Measurements from ENCODE around the gene CHD5. TPM values are rescaled to one million over a fixed set of nuclear protein-coding genes. Genes with fewer than 3 reads are reported as not detected.

CHD5 gene
- total RNA-seq, 1 donor from 2014 or later, result 0.42 TPM

DNA sequence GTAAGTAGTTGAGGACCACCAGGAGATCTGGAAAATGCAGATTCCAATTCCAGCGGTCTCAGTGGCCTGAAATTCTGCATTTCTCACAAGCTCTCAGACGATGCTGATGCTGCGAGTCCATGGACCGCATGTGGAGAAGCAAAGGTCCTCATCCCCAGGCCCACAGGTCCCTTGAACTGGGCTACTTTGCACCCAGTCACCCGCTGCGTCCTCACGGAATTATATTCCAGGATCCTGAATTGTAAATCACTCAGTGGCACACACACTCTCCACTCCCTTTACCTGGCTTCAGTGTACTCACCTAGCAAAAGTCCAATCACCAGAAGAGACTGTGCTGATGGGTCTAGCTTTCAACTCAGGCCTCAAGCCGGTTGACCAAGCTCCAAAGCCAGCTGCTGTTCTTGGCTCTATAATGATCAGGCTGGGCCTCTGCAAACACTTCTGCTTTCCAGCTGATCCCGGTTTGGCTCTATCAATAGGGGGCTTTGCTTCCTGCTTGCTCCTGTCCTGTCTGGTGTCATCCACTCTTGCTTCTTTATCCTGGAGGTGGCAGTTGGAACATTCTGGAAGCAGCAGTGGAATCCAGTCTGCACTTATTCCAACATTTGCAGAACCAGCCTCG, 20.2 kb upstream of the CHD5 start:
- Mint-ChIP-seq H3K27ac (ENCODE audit: unreplicated experiment) (peak overlapping the region; percentile 98), H3K27me3 (ENCODE audit: low read depth) (no peaks in the 10 kb centered on the region), H3K36me3 (ENCODE audit: low read depth) (peaks cover 9% of the 10 kb centered on the region), H3K4me3 (ENCODE audit: unreplicated experiment) (peak overlapping the region; percentile 93), H3K9me3 (ENCODE audit: low read depth) (no peaks in the 10 kb centered on the region), H3K4me1 (ENCODE audit: low read depth) (peaks cover 39% of the 10 kb centered on the region)
- TF ChIP-seq, protein P1, sequence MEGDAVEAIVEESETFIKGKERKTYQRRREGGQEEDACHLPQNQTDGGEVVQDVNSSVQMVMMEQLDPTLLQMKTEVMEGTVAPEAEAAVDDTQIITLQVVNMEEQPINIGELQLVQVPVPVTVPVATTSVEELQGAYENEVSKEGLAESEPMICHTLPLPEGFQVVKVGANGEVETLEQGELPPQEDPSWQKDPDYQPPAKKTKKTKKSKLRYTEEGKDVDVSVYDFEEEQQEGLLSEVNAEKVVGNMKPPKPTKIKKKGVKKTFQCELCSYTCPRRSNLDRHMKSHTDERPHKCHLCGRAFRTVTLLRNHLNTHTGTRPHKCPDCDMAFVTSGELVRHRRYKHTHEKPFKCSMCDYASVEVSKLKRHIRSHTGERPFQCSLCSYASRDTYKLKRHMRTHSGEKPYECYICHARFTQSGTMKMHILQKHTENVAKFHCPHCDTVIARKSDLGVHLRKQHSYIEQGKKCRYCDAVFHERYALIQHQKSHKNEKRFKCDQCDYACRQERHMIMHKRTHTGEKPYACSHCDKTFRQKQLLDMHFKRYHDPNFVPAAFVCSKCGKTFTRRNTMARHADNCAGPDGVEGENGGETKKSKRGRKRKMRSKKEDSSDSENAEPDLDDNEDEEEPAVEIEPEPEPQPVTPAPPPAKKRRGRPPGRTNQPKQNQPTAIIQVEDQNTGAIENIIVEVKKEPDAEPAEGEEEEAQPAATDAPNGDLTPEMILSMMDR (IDR thresholded peaks at IDR 0.05), result no peak
- DNase-seq (ENCODE audit: low spot score), result no peak

DNA sequence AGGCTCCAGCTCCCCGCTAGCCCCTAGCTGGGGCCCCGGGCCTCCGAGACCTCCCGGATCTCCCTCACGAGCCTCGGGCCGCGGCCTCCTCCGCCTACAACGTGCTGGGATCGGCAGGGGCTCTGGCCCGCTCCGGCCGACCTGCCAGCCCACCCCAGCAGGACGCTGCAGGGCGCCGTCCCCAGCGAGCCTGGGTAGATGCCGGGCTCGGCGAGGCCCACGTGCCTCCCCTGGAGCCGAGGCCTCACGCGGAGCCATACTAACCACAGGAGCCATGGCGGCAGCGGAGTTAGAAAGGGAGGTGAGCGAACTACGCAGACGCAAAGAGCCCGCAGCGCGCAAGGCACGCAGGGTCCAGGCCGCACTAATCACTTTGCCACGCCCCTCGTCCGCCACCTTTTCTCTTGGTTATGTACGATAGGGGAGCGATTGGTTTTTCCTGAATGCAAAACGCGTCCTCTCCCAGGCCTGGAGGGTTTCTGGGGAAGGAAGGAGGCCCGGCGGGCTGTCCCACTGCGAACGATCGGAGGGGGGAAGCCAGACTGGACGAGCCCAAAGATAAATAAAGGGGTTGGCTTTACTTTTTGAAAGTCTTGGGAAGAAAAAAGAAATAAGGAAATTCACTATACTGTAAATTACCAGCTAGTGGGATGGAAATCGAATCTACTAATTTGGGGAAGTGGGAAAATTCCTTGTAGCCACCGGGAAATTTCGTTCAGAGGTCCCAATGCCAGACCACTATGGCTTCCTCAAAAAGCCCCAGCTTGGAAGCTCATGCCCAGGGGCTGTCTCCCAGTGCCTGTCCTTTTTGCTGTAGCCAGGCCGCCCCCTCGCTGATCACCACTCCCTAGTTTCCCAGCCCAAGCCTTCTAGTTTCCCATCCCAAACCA, 19.4 kb upstream of the CHD5 start, which contains the start of gene RPL22:
TSS of gene RPL22 (minus strand) at position 298 of the 890 bp plus-strand sequence. CDS start at position 276, 22 bp downstream.
- H3K36me3 Mint-ChIP-seq (ENCODE audit: low read depth), result peaks cover 9% of the 10 kb centered on the region
- TF ChIP-seq, protein P1 (IDR thresholded peaks at IDR 0.05), result no peak
- peak; percentile 99 for DNase-seq (ENCODE audit: low spot score)
- H3K27me3 Mint-ChIP-seq (ENCODE audit: low read depth), result no peaks in the 10 kb centered on the region
- peak within 1 kb of the TSS; percentile 93 for H3K4me3 Mint-ChIP-seq (ENCODE audit: unreplicated experiment)
- H3K27ac Mint-ChIP-seq (ENCODE audit: unreplicated experiment), result peak within 1 kb of the TSS; percentile 98
- no peaks in the 10 kb centered on the region for H3K9me3 Mint-ChIP-seq (ENCODE audit: low read depth)
- peaks cover 36% of the 10 kb centered on the region for H3K4me1 Mint-ChIP-seq (ENCODE audit: low read depth)

DNA sequence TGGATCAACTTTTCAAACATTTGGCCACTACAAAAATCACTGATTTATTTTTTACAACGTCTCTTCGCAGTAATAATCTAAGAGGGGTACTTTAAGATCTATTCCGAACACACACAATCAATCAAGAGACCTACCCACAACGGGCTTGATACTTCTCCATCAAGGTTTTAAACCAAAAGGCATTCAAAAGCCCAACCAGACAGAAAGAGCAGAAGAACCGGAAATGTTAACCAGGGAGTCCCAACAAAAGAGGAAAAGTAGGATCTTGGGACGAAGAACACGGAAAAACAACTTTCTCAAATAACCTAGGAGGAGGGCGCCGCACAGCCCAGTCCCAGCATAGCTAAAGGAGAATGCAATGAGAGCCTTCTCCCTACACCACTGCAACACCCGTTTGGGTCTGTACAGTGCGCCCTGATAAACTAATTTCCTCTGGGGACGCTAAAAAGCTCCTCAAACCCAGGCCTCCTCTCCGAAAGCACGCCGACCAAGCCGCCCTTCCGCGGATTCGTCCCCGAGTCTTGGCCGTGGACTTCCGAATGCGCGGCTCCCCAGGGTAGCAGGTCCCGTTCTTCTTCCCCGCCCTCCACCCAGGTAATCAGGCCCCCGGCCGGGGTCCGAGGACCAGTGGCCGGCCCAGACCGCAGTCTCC, 18.7 kb upstream of the CHD5 start:
- TF ChIP-seq, protein P1 (IDR thresholded peaks at IDR 0.05), result no peak
- no peaks in the 10 kb centered on the region for H3K9me3 Mint-ChIP-seq (ENCODE audit: low read depth)

DNA sequence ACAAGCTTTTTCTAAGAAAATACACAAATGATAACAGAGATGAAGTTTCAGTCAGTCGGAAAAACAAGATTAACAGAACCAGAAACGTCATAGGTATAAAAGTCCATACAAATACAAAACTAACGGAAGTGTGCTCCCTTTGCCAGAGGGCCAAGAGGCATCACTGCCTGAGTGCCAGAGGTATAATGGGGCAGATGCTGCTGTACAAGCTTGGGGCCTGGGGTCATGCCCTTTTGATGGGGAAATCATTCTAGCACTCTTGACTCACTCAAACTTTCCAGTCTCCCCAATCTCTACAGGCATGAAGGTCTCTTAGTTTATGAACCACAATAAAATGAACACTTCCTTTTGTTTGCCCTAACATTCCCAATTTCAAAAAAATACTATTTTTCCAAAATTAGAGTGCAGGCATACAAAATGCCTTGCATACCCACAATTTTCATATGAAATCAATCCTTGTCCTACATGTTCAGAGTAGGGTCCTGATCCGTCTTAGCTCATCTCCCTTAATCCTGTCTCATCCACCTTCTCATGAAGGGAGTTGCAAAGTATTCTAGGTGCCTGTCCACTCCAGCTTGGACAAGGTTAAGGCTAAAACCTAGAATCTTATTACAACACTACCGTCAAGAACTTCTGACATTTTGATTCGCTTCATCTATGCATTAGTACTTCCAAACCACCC, 17.8 kb upstream of the CHD5 start:
- Mint-ChIP-seq H3K36me3 (ENCODE audit: low read depth) (peaks cover 11% of the 10 kb centered on the region), H3K27me3 (ENCODE audit: low read depth) (no peaks in the 10 kb centered on the region), H3K27ac (ENCODE audit: unreplicated experiment) (peak overlapping the region; percentile 32), H3K9me3 (ENCODE audit: low read depth) (no peaks in the 10 kb centered on the region), H3K4me3 (ENCODE audit: unreplicated experiment) (peak overlapping the region; percentile 93), H3K4me1 (ENCODE audit: low read depth) (peaks cover 36% of the 10 kb centered on the region)
- DNase-seq (ENCODE audit: low spot score), result no peak
- TF ChIP-seq, protein P1 (IDR thresholded peaks at IDR 0.05), result no peak

More for the DNA sequence above, 18.7 kb upstream of the CHD5 start:
- peaks cover 9% of the 10 kb centered on the region for H3K36me3 Mint-ChIP-seq (ENCODE audit: low read depth)
- peak overlapping the region; percentile 98 for H3K27ac Mint-ChIP-seq (ENCODE audit: unreplicated experiment)
- no peak for DNase-seq (ENCODE audit: low spot score)
- peaks cover 36% of the 10 kb centered on the region for H3K4me1 Mint-ChIP-seq (ENCODE audit: low read depth)
- H3K27me3 Mint-ChIP-seq (ENCODE audit: low read depth), result no peaks in the 10 kb centered on the region
- H3K4me3 Mint-ChIP-seq (ENCODE audit: unreplicated experiment), result peak overlapping the region; percentile 93

Data from chondrocyte (in vitro differentiated cells).